ENCODE measurements around the gene NDUFB8. TPM values are rescaled to one million over a fixed set of nuclear protein-coding genes. Genes with fewer than 3 reads are reported as not detected.
A peak's percentile ranks its signal among the peaks of the same experiment; 100 is the strongest.

The NDUFB8 gene
- total and polyA plus RNA-seq, 8 donors: 112 to 147 (median 134) TPM

DNA sequence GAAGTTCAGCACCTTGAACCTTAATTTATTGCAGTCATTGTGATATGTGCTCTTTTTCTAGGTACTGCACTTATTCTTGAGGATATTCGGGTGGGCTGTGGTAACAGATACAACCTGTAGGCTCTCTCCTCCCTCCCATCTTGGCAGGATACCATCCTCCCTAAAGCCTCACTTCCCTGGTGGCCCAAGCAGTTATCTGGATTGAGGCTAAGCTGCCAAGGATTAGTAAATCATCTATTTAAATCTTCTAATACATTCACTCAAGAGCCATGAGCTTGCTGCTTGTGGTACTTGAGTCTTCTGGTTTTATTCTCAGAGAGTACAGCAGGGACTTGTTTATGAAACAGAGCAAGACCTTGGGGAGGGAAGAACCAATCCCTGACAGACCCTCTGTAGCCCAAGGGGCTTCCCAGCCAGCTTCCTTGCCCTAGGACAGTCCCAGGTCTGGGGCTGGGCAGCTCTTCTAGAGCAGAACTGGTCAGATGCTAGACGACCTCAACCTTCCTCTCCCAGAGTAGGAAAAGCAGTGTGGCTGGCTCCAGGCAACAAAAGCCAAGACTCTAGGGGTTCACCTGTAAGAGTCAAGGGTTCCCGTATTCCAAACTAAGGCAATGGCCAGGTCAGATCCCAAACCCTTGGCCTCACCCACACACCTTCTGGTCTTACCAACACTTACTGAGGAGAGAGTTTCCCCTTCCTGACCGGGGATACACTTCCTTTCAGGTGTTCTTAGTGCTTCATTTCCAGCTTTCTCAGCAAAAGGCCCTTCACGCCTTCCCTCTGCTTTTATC is 45.6 kb downstream of the NDUFB8 start:
- Histone ChIP-seq H3K9me3 (no peaks in the 10 kb centered on the region), H3K27me3 (peaks cover 9 to 39% of the 10 kb centered on the region in 2 donors), H3K4me1 (peaks cover 11 to 23% of the 10 kb centered on the region in 2 donors), H3K4me3 (no peak overlapping the region), H3K36me3 (peaks cover 0 to 38% of the 10 kb centered on the region in 2 donors), H3K27ac (no peak overlapping the region)
- intact Hi-C loops (cut with DNase I): no loop called here
- DNase-seq (no peak), ATAC-seq (no peak)
- no peak for TF ChIP-seq CTCF (IDR thresholded peaks at IDR 0.05)

DNA sequence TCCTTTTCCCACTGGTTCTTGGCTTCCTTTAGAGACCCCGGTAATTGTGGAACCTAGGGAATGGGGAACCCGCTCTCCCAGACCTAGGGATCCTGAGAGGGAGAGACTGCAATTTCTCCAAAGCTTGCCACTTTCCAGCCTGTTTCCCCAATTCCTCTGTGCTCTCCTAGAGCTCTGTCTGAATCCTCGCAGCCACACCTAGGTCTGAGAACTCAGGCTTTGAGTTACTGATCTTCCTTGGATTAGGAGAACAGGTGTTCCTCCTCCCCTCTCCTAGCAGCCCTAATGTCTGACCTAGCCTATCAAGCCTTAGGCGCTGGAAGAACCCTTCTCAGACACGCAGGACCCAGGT is 46.9 kb downstream of the NDUFB8 start:
- TF ChIP-seq CTCF (IDR thresholded peaks at IDR 0.05): peak in 1 of 2 donors; percentile 4
- peaks cover 0 to 25% of the 10 kb centered on the region in 2 donors for H3K36me3 ChIP-seq
- H3K27me3 ChIP-seq: peaks cover 15 to 52% of the 10 kb centered on the region in 2 donors
- no peaks in the 10 kb centered on the region for H3K9me3 ChIP-seq
- no peak overlapping the region for H3K27ac ChIP-seq
- DNase-seq (no peak), ATAC-seq (no peak)
- intact Hi-C loops (cut with DNase I): no loop called here
- H3K4me3 ChIP-seq: peak overlapping the region in 1 of 2 donors; percentile 42
- peaks cover 11 to 23% of the 10 kb centered on the region in 2 donors for H3K4me1 ChIP-seq

GRCh38 chr10:100482181-100482833 is 47.4 kb downstream of the NDUFB8 start:
- DNase-seq (peak; percentile 62 to 91 (median 76)), ATAC-seq (peak; percentile 93)
- Histone ChIP-seq H3K27ac (no peak overlapping the region), H3K4me3 (peak overlapping the region; percentile 35 to 42), H3K4me1 (peaks cover 11 to 23% of the 10 kb centered on the region in 2 donors), H3K9me3 (no peaks in the 10 kb centered on the region), H3K27me3 (peaks cover 15 to 53% of the 10 kb centered on the region in 2 donors), H3K36me3 (peaks cover 0 to 20% of the 10 kb centered on the region in 2 donors)
- peak; percentile 76 to 83 for TF ChIP-seq CTCF (IDR thresholded peaks at IDR 0.05)
- intact Hi-C loops (cut with DNase I): no loop called here

GRCh38 chr10:100481462-100482081 is 48.1 kb downstream of the NDUFB8 start:
- Histone ChIP-seq H3K27ac (no peak overlapping the region), H3K9me3 (no peaks in the 10 kb centered on the region), H3K4me1 (peaks cover 11 to 23% of the 10 kb centered on the region in 2 donors), H3K4me3 (peak overlapping the region; percentile 35 to 42), H3K27me3 (peaks cover 15 to 53% of the 10 kb centered on the region in 2 donors), H3K36me3 (peaks cover 0 to 13% of the 10 kb centered on the region in 2 donors)
- ATAC-seq (peak; percentile 95), DNase-seq (peak; percentile 79 to 89 (median 86))
- no peak for TF ChIP-seq CTCF (IDR thresholded peaks at IDR 0.05)
- intact Hi-C loops (cut with DNase I): no loop called here

GRCh38 chr10:100480002-100480401 is 49.7 kb downstream of the NDUFB8 start:
- intact Hi-C loops (cut with DNase I): no loop called here
- Histone ChIP-seq H3K36me3 (peaks cover 0 to under 1% of the 10 kb centered on the region in 2 donors), H3K27me3 (peaks cover 15 to 53% of the 10 kb centered on the region in 2 donors), H3K4me1 (peaks cover 11 to 23% of the 10 kb centered on the region in 2 donors), H3K27ac (no peak overlapping the region), H3K9me3 (no peaks in the 10 kb centered on the region), H3K4me3 (no peak overlapping the region)
- DNase-seq: no peak
- TF ChIP-seq CTCF (IDR thresholded peaks at IDR 0.05): no peak
- no peak for ATAC-seq

Measured in left lung (tissue), 10 donors.